Effector memory CD8-positive, alpha-beta T cell (primary cell): ENCODE measurements around the gene PIGW.
A peak's percentile ranks its signal among the peaks of the same experiment; 100 is the strongest.

Experiments
- ATAC-seq: fragments of 150-1000 bp; cut with Tn5 transposase; replicated peaks from 2 replicates; pipeline ENCODE4 v1.10.0; 2021; ENCODE audit warnings: mild to moderate bottlenecking, moderate library complexity
- DNase-seq, 3 experiments: peaks; one replicate each; pipeline ENCODE4 v3.0.0; 2021
- H3K27ac Mint-ChIP-seq, 2 donors: one replicate each; pipeline ENCODE4 v1.8.0; 2022; ENCODE audit warnings: mild to moderate bottlenecking in 2 of 2, mixed read lengths in 2 of 2, moderate library complexity in 2 of 2
- H3K27me3 Mint-ChIP-seq, 2 donors: one replicate each; pipeline ENCODE4 v1.8.0; 2022; ENCODE audit warnings: mixed read lengths in 2 of 2
- H3K36me3 Mint-ChIP-seq: one replicate; pipeline ENCODE4 v1.8.0; 2022; ENCODE audit warnings: mild to moderate bottlenecking, moderate library complexity, mixed read lengths; ENCODE audit not compliant: insufficient read depth
- H3K4me1 Mint-ChIP-seq, 2 donors: one replicate each; pipeline ENCODE4 v1.8.0; 2022; ENCODE audit warnings: low read depth in 2 of 2, mixed read lengths in 2 of 2
- H3K4me3 Mint-ChIP-seq, 2 donors: one replicate each; pipeline ENCODE4 v1.8.0; 2022; ENCODE audit warnings: mild to moderate bottlenecking in 2 of 2, mixed read lengths in 2 of 2, moderate library complexity in 2 of 2
- H3K9me3 Mint-ChIP-seq, 2 donors: one replicate each; pipeline ENCODE4 v1.8.0; 2022; ENCODE audit warnings: mixed read lengths in 2 of 2
- total RNA-seq, 9 experiments: gene quantifications; one replicate each; lab custom pipeline; 2026; lab: John Stamatoyannopoulos, UW

Gene PIGW, protein sequence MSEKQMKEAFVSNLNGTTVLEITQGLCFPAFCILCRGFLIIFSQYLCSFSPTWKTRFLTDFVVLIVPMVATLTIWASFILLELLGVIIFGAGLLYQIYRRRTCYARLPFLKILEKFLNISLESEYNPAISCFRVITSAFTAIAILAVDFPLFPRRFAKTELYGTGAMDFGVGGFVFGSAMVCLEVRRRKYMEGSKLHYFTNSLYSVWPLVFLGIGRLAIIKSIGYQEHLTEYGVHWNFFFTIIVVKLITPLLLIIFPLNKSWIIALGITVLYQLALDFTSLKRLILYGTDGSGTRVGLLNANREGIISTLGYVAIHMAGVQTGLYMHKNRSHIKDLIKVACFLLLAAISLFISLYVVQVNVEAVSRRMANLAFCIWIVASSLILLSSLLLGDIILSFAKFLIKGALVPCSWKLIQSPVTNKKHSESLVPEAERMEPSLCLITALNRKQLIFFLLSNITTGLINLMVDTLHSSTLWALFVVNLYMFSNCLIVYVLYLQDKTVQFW
- total RNA-seq, result 2.0 to 50.7 (median 9.0) reads per million in 9 experiments

DNA sequence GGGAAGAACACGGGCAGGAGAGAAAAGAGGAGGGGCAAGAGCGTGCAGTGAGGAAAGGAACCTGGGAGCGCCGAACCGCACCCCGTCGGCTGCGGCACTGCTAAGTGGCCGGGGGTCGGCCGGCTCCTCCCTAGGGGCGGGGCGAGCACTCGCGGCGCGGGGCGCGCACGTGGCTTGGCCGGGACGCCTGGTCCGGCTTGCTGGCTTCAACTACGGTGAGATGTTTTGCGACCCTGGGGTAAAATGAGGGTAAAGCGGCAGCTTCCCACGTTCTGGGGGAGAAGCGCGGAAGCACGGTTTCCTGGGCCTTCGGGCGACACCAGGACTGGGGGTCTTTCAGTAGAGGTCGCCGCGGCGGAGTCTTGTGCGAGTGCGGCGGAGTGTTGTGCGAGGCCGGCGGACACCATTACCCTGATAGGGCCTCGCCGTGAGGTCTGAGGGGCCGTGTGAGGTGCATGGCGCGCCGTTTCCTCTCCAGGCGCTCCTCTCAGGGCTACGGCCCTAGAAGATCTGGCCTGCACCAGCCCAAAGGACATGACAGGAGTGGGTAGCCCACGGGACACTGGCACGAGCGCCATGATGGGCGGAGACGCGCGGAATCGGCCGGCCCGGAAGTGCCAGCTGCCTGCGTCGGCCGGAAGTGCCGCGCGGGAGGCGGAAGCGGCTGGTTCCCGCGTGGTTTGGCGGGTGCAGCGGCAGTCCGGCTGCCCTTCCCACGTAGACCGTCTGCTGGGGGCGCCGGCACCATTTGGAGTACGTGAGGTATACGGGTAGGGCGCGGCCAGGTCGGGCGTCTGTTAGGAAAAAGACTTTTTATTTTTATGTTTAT, at the start of gene PIGW, which contains the start of gene MYO19:
Gene PIGW (plus strand): TSS at position 148 of the 829 bp plus-strand sequence. CDS start 2,115 bp downstream, outside the sequence.
Gene MYO19 (minus strand): TSS at position 29 of the 829 bp plus-strand sequence. CDS start 2,330 bp downstream, outside the sequence.
- Mint-ChIP-seq H3K4me1 (peaks cover 13 to 26% of the 10 kb centered on the region in 2 donors), H3K27me3 (no peaks in the 10 kb centered on the region), H3K36me3 (peaks cover 20% of the 10 kb centered on the region), H3K4me3 (peak within 1 kb of the TSS; percentile 93 to 99), H3K27ac (peak within 1 kb of the TSS; percentile 96 to 97), H3K9me3 (no peaks in the 10 kb centered on the region)
- peak; percentile 76 to 83 (median 78) for DNase-seq
- peak; percentile 83 for ATAC-seq

DNA sequence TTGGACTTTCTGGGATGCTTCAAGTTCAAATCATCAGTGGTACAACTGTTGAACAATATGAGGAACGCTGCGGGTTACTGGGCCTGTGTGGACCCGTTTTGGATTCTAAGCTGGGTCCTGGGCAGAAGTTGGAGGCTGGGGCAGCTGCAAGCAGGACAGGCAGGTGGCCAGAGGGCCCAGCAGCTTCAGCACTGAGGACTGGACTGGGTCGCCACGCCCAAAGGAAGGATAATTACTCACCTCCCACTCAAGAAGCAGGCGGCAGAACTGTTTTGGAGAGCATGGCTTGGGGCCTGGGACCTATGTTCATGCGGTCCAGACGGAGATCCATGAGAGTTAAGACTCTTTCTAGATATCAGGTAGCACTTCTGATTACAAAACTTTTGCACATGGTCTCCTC, 49.8 kb upstream of the PIGW start:
- Mint-ChIP-seq H3K27ac (no peak overlapping the region), H3K36me3 (peaks cover 23% of the 10 kb centered on the region), H3K4me1 (peaks cover 27 to 40% of the 10 kb centered on the region in 2 donors), H3K4me3 (peak overlapping the region; percentile 97 to 100), H3K27me3 (peaks cover 14 to 22% of the 10 kb centered on the region in 2 donors), H3K9me3 (no peaks in the 10 kb centered on the region)
- no peak for DNase-seq
- ATAC-seq, result no peak

DNA sequence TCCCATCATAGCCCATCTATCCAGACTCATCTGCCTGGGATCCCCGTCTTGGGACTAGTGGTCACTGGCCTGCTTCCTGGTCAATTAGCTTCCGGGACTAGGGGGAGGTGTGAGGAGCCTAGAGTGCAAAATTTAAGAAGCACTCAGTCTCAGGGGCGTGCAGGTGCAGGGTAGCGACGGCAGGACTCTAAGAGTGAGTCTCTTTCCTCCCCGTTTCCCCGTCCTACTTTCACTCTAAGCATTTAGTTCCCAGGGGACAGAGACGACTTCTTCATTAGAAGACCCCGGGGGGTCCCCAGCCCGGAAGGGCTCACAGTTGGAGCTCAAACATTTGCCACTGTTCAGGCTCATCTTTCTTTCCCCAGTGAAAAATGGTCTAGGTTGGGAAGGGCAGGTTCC, 49.0 kb upstream of the PIGW start:
- Mint-ChIP-seq H3K9me3 (no peaks in the 10 kb centered on the region), H3K27me3 (peaks cover 10 to 16% of the 10 kb centered on the region in 2 donors), H3K36me3 (peaks cover 24% of the 10 kb centered on the region), H3K4me3 (peak overlapping the region; percentile 97 to 100), H3K4me1 (peaks cover 29 to 44% of the 10 kb centered on the region in 2 donors), H3K27ac (peak overlapping the region; percentile 98 to 99)
- DNase-seq (no peak), ATAC-seq (no peak)

DNA sequence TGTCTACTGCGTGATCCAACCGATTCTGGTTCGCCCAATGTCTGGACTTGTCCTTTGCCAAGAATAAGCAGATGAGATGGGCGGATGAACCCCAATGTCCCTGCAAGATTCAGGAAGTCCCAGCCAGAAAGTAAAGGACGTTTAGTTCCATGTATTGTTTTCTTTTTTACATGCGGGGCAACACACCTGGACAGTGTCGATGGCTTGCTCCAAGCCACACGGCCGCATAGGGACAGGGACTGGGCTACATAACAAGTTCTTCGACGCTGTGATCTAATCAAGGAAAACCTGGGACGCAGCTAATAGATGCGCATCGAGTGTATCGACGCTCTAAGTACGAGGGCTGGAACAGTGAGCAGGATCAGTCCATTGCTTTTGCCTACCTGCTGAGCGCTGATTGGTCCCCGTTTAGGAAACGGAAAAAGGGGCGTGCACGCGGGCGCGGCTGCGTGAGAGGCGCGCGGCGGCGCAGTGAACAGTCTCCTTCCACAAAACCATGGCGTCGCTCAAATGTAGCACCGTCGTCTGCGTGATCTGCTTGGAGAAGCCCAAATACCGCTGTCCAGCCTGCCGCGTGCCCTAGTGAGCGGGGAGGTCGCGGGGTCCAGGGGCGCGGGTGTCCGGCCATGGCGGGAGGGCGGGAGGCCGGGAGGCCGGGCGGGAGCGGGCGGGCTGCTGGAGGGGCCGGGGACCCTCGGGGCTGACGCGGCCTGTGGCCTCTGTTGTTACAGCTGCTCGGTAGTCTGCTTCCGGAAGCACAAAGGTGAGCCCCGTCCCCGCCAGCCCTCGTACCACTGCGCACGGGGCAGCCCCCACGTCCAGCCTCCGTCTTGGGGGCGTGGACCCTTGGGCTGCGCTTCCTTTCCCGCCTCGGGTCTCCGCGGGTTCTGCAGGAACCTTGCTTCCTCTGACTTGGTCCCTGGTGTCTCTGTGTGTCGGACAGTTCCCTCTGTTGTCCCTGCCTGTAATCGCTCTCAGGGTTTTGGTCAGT, 48.3 kb upstream of the PIGW start, which contains the start of gene ZNHIT3:
Gene ZNHIT3 (plus strand): TSS at position 478 of the 991 bp plus-strand sequence. CDS start 19 bp downstream, at position 497.
- H3K4me1 Mint-ChIP-seq, result peaks cover 34 to 50% of the 10 kb centered on the region in 2 donors
- H3K4me3 Mint-ChIP-seq, result peak within 1 kb of the TSS; percentile 97 to 100
- peaks cover 24% of the 10 kb centered on the region for H3K36me3 Mint-ChIP-seq
- peak within 1 kb of the TSS; percentile 98 to 99 for H3K27ac Mint-ChIP-seq
- H3K9me3 Mint-ChIP-seq, result no peaks in the 10 kb centered on the region
- ATAC-seq, result peak; percentile 95
- peaks cover 10 to 12% of the 10 kb centered on the region in 2 donors for H3K27me3 Mint-ChIP-seq
- DNase-seq, result peak; percentile 87 to 90 (median 87)

DNA sequence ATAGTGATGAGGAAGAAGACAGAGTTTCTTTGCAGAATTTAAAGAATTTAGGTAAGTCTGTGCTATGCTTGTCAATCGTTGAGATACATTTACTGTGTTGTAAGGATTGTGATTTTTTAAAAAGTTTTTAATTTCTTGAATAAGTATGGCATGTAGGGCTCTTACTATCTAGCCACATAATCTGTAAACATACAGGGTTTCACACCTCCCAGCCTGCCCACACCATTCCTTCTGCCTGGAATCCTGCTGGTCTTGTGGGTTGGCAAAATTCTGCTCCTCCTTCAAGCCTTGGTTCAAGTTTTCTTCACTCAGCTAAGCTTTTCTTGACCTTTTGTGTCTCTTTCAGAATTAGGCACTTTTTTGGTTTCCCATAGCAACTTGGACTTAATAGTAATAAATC, 40.8 kb upstream of the PIGW start:
- Mint-ChIP-seq H3K27ac (peak overlapping the region in 1 of 2 donors; percentile 67), H3K4me1 (peaks cover 21 to 29% of the 10 kb centered on the region in 2 donors), H3K9me3 (no peaks in the 10 kb centered on the region), H3K27me3 (no peaks in the 10 kb centered on the region), H3K4me3 (no peak overlapping the region), H3K36me3 (peaks cover 62% of the 10 kb centered on the region)
- ATAC-seq (no peak), DNase-seq (no peak)

GRCh38 chr17:36494674-36495073, 40.1 kb upstream of the PIGW start:
- peaks cover 65% of the 10 kb centered on the region for H3K36me3 Mint-ChIP-seq
- H3K27me3 Mint-ChIP-seq, result no peaks in the 10 kb centered on the region
- no peak for DNase-seq
- no peaks in the 10 kb centered on the region for H3K9me3 Mint-ChIP-seq
- peaks cover 18 to 22% of the 10 kb centered on the region in 2 donors for H3K4me1 Mint-ChIP-seq
- peak overlapping the region; percentile 35 to 67 for H3K27ac Mint-ChIP-seq
- no peak overlapping the region for H3K4me3 Mint-ChIP-seq
- ATAC-seq, result no peak

GRCh38 chr17:36495076-36495578, 39.7 kb upstream of the PIGW start:
- no peak overlapping the region for H3K4me3 Mint-ChIP-seq
- peaks cover 62% of the 10 kb centered on the region for H3K36me3 Mint-ChIP-seq
- no peak for ATAC-seq
- no peaks in the 10 kb centered on the region for H3K9me3 Mint-ChIP-seq
- DNase-seq, result no peak
- H3K4me1 Mint-ChIP-seq, result peaks cover 16 to 19% of the 10 kb centered on the region in 2 donors
- peak overlapping the region; percentile 35 to 67 for H3K27ac Mint-ChIP-seq
- no peaks in the 10 kb centered on the region for H3K27me3 Mint-ChIP-seq

GRCh38 chr17:36496018-36496789, 38.6 kb upstream of the PIGW start:
- Mint-ChIP-seq H3K4me3 (no peak overlapping the region), H3K27me3 (no peaks in the 10 kb centered on the region), H3K36me3 (peaks cover 67% of the 10 kb centered on the region), H3K4me1 (peaks cover 12 to 13% of the 10 kb centered on the region in 2 donors), H3K9me3 (no peaks in the 10 kb centered on the region), H3K27ac (no peak overlapping the region)
- ATAC-seq (no peak), DNase-seq (no peak)

DNA sequence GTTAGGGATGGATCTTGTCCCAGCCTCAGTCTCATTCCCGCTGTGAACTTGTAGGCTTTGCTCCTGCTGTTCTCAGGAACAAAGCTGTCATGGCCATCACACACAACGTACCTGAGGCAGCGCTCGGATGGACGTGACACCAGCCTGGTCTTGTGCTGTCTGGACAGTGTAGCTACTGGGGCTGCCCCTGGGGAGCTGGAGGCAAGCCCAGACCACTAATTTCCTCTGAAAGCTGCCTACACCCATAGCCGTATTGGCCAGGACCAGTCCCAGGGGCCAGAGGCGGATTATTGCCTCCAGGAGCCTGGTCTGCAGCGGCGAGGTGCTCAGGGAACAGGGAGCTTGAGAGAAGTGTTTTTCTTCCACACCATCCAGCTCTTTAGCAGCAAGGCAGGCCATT, 36.6 kb upstream of the PIGW start:
- Mint-ChIP-seq H3K4me1 (peaks cover 0 to 2% of the 10 kb centered on the region in 2 donors), H3K27me3 (no peaks in the 10 kb centered on the region), H3K4me3 (no peak overlapping the region), H3K9me3 (no peaks in the 10 kb centered on the region), H3K27ac (no peak overlapping the region), H3K36me3 (peaks cover 55% of the 10 kb centered on the region)
- DNase-seq (no peak), ATAC-seq (no peak)

DNA sequence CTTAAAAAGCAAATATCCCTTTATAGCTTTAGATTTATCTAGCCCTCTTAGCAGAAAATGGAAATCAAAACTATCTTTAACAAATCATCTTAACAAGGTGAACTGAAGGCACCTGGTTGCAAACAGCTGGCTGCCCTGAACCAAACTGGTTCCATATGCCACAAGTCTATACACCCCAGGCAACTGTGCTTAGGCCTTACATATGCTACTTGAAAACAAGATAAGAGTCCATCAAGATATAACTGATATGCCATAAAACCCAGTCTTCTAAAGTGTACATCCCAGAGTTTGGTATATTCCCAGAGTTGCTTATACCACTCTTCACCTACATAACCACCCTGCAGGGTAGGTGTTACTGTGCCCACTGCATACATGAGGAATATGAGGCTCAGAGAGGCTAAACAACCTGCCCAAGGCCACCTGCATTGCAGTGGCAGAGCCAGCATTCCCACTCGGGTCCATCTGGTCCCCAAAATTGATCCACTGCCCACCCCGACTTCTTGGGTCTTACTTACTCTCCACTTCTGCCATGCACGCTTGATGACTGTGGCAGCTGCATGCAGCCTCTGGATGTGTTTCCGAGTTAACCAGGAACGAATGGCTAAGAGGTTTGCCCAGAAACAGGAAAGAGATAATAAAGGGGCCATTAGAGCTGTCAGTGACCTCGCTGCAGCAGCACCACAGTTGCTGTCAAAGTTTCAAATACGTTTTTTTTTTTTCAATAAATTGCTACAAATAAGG, 36.1 kb upstream of the PIGW start:
- no peaks in the 10 kb centered on the region for H3K27me3 Mint-ChIP-seq
- H3K4me1 Mint-ChIP-seq, result peaks cover 0 to 5% of the 10 kb centered on the region in 2 donors
- peaks cover 56% of the 10 kb centered on the region for H3K36me3 Mint-ChIP-seq
- no peak for DNase-seq
- no peak overlapping the region for H3K4me3 Mint-ChIP-seq
- H3K27ac Mint-ChIP-seq, result no peak overlapping the region
- ATAC-seq, result no peak
- H3K9me3 Mint-ChIP-seq, result no peaks in the 10 kb centered on the region

DNA sequence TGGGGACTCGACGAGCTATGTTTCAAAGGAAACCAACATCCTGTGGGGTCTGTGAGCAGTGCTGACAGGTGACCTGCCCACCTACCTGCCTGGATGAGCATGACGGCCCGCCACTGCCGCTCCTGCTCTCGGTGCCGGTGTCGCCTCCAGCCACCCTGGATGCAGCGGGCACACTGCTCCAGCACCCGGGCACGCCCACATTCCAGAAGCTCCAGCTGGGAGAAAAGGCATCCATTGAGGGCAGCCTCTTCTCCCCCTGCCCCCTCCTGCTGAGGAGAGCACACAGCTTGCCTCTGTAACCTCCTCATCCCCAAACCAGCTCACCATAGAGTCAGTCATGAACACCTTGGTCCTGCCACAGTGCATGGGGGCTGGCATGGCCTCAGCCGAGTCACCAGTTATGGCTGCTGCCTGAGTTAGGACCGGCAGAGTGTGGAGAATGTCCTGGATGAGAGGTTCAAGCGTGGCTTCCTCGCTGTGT, 34.0 kb upstream of the PIGW start:
- no peak overlapping the region for H3K27ac Mint-ChIP-seq
- H3K9me3 Mint-ChIP-seq, result no peaks in the 10 kb centered on the region
- no peak for ATAC-seq
- H3K36me3 Mint-ChIP-seq, result peaks cover 48% of the 10 kb centered on the region
- DNase-seq, result no peak
- H3K27me3 Mint-ChIP-seq, result no peaks in the 10 kb centered on the region
- no peak overlapping the region for H3K4me3 Mint-ChIP-seq
- H3K4me1 Mint-ChIP-seq, result peaks cover 0 to 5% of the 10 kb centered on the region in 2 donors
